Activated naive CD8-positive, alpha-beta T cell treated with anti-CD3 and anti-CD28 coated beads, Interleukin-2, amount 10 ng/mL, durations not matched to agents 7 days and 5 days (primary cell): ENCODE measurements around the gene EMC8. TPM values are rescaled to one million over a fixed set of nuclear protein-coding genes. Genes with fewer than 3 reads are reported as not detected.
A peak's percentile ranks its signal among the peaks of the same experiment; 100 is the strongest.

Experiments used
- ATAC-seq: fragments of 150-1000 bp; cut with Tn5 transposase; one replicate; pipeline ENCODE4 v1.10.0; 2021; ENCODE audit warnings: low read depth, moderate library complexity
- POLR2A ChIA-PET: fragments of 350-600 bp; sonication (Branson Sonifier 250); formaldehyde crosslinking; loops from one replicate; lab custom pipeline; 2021; ENCODE audit warnings: antibody characterized with exemption; lab: Charles Lee
- DNase-seq: peaks from one replicate; pipeline ENCODE4 v3.0.0; 2021
- H3K27ac Mint-ChIP-seq: one replicate; pipeline ENCODE4 v1.8.0; 2022; ENCODE audit warnings: mild to moderate bottlenecking, mixed read lengths
- H3K27me3 Mint-ChIP-seq: one replicate; pipeline ENCODE4 v1.8.0; 2022; ENCODE audit warnings: mild to moderate bottlenecking, moderate library complexity, mixed read lengths
- H3K36me3 Mint-ChIP-seq: one replicate; pipeline ENCODE4 v1.8.0; 2021; ENCODE audit warnings: mild to moderate bottlenecking, mixed read lengths
- H3K4me1 Mint-ChIP-seq: one replicate; pipeline ENCODE4 v1.8.0; 2021; ENCODE audit warnings: mixed read lengths
- H3K4me3 Mint-ChIP-seq: one replicate; pipeline ENCODE4 v1.8.0; 2022; ENCODE audit warnings: mild to moderate bottlenecking, moderate library complexity, mixed read lengths
- H3K9me3 Mint-ChIP-seq: one replicate; pipeline ENCODE4 v1.8.0; 2021; ENCODE audit warnings: mixed read lengths
- total RNA-seq, 2 experiments: library from RNA; stranded (reverse); gene quantifications; one replicate each; pipeline ENCODE4 v1.2.3, GENCODE V29; 2021

EMC8 gene
- total RNA-seq, result 10 to 100 TPM; 29.2 to 34.1 TPM

GRCh38 chr16:85799497-85800320 is at the start of gene EMC8, which contains the start of gene COX4I1:
Gene EMC8 (minus strand): TSS chr16:85799544. CDS start chr16:85799295, 249 bp downstream.
Gene COX4I1 (plus strand): TSS chr16:85799695. CDS start chr16:85801206, 1,511 bp downstream.
- Mint-ChIP-seq H3K27me3 (no peaks in the 10 kb centered on the region), H3K4me3 (peak within 1 kb of the TSS; percentile 91), H3K36me3 (peaks cover 28% of the 10 kb centered on the region), H3K9me3 (no peaks in the 10 kb centered on the region), H3K27ac (peak within 1 kb of the TSS; percentile 92), H3K4me1 (peaks cover 42% of the 10 kb centered on the region)
- peak; percentile 90 for ATAC-seq
- peak; percentile 94 for DNase-seq
- POLR2A ChIA-PET, result interaction anchor here (0.9 to 1.2 kb wide), 4 partner anchors 14 to 198 kb away, joined by 3 read pairs; no protein-coding TSS in a partner anchor

DNA sequence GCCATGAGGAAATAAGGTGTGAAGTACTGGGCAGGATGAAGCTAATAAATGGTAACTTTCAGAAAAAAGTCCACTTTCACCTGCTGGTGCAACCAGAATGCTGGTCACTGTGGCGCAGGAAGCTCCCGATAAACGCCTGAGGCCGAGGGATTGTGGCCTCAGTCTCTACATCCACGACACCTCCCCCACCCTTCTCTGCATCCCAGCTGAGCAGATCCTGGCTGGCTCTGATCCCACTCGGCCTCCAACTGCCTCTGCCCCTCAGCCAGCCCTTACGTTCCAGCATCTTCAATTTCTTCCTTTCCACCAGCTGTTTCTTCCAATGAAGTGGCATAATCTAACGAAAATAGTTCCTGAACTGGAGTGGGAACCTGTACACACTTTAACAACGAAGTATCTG is 49.6 kb upstream of the EMC8 start:
- DNase-seq (no peak), ATAC-seq (no peak)
- no peak overlapping the region for H3K27ac Mint-ChIP-seq
- no peaks in the 10 kb centered on the region for H3K9me3 Mint-ChIP-seq
- H3K4me1 Mint-ChIP-seq, result peaks cover 10% of the 10 kb centered on the region
- H3K36me3 Mint-ChIP-seq, result no peaks in the 10 kb centered on the region
- peaks cover 12% of the 10 kb centered on the region for H3K27me3 Mint-ChIP-seq
- POLR2A ChIA-PET, result no interaction called here
- no peak overlapping the region for H3K4me3 Mint-ChIP-seq

DNA sequence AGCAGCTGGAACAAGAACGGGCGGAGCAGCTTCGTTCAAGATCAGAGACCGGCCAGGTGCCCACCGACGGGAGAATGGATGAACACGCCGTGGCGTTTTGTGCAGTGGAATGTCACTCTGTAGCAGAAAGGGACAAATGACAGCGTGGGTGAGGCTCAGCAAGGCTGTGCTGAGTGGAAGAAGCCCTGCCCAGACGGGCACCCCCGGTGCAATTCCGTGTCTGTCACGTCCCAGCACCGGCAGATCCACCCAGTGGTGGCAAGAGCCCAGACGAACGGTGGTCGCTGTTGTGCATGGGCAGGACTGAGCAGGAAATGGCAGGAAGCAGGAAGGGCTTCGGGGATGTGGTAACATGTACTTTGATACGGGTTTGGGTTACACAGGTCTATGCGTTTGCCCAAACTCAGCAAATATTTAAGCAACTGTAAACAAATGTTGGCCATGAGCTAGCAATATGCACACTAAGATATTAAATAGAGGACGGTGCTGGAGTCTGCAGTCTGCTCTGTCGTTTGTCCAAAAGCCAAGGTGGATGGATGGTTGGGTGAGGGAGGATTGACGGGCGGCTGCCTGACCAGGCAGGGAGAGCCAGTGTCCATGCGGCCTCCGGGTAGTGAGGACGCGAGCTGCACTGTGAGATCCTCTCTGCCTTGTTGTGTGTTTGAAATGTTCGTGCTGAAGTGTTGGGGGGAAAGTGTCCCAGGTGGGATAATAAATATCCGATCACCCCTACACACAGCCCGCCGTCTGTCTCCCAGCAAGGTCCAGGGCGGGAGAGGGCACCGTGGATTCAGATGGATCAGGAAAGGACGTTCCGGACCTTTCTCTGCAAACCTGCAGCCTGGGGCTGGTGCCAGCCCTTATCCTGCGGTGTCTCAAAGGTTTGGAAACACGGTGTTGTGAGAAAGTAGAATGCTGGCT is 48.6 kb upstream of the EMC8 start:
- ATAC-seq, result peak; percentile 39

GRCh38 chr16:85847036-85847435 is 47.7 kb upstream of the EMC8 start:
- Mint-ChIP-seq H3K27me3 (peaks cover 11% of the 10 kb centered on the region), H3K27ac (no peak overlapping the region), H3K4me3 (no peak overlapping the region), H3K4me1 (peaks cover 10% of the 10 kb centered on the region), H3K36me3 (no peaks in the 10 kb centered on the region), H3K9me3 (peaks cover 1% of the 10 kb centered on the region)
- POLR2A ChIA-PET, result no interaction called here
- ATAC-seq (no peak), DNase-seq (no peak)

More for the DNA sequence above, 48.6 kb upstream of the EMC8 start:
- H3K27me3 Mint-ChIP-seq, result peaks cover 15% of the 10 kb centered on the region
- no peak for DNase-seq
- H3K4me3 Mint-ChIP-seq, result no peak overlapping the region
- H3K4me1 Mint-ChIP-seq, result peaks cover 10% of the 10 kb centered on the region
- POLR2A ChIA-PET, result no interaction called here
- no peaks in the 10 kb centered on the region for H3K36me3 Mint-ChIP-seq
- peaks cover 1% of the 10 kb centered on the region for H3K9me3 Mint-ChIP-seq
- no peak overlapping the region for H3K27ac Mint-ChIP-seq

DNA sequence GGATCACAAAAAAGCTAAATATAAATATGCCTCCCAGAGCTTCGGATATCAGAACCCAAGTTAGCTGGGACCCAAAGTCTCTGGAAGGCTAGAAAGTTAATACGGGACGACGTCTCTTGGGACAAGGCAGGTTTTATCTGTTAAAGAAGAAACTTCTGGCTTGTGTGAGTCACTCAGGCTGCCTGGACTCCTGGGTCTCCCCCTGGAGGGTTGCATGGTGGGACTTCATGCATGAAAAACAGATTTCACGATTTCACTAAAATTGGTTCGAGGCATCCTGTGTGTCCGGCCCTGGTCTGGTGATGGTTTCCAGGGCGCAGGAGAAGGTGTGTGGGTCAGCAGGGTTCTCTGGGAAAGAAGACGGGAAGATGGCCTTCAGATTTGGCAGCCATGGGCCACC is 47.1 kb upstream of the EMC8 start:
- H3K27ac Mint-ChIP-seq, result no peak overlapping the region
- DNase-seq (no peak), ATAC-seq (no peak)
- H3K36me3 Mint-ChIP-seq, result no peaks in the 10 kb centered on the region
- peaks cover 10% of the 10 kb centered on the region for H3K4me1 Mint-ChIP-seq
- no peak overlapping the region for H3K4me3 Mint-ChIP-seq
- POLR2A ChIA-PET, result no interaction called here
- peaks cover 11% of the 10 kb centered on the region for H3K27me3 Mint-ChIP-seq
- peaks cover 1% of the 10 kb centered on the region for H3K9me3 Mint-ChIP-seq

GRCh38 chr16:85845266-85845665 is 45.9 kb upstream of the EMC8 start:
- H3K36me3 Mint-ChIP-seq, result no peaks in the 10 kb centered on the region
- DNase-seq, result no peak
- H3K27ac Mint-ChIP-seq, result no peak overlapping the region
- ATAC-seq, result no peak
- peaks cover 11% of the 10 kb centered on the region for H3K27me3 Mint-ChIP-seq
- peaks cover 10% of the 10 kb centered on the region for H3K4me1 Mint-ChIP-seq
- H3K9me3 Mint-ChIP-seq, result peaks cover 1% of the 10 kb centered on the region
- H3K4me3 Mint-ChIP-seq, result no peak overlapping the region
- POLR2A ChIA-PET, result no interaction called here

GRCh38 chr16:85844786-85845185 is 45.4 kb upstream of the EMC8 start:
- no peak overlapping the region for H3K4me3 Mint-ChIP-seq
- ATAC-seq, result peak; percentile 45

DNA sequence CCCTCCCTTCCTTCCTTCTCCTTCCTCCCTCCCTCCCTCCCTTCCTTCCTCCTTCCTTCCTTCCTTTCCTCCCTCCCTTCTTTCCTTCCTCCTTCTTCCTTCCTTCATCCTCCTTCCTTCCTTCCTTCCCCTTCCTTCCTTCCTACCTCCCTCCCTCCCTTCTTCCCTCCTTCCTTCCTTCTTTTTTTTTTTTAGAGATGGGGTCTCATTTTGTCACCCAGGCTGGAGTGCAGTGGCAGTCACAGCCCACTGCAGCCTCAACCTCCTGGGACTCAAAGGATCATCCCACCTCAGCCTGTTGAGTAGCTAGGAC is 44.8 kb upstream of the EMC8 start:
- POLR2A ChIA-PET, result no interaction called here
- H3K27me3 Mint-ChIP-seq, result peaks cover 11% of the 10 kb centered on the region
- no peak overlapping the region for H3K4me3 Mint-ChIP-seq
- no peak for ATAC-seq
- peaks cover 1% of the 10 kb centered on the region for H3K9me3 Mint-ChIP-seq
- no peaks in the 10 kb centered on the region for H3K36me3 Mint-ChIP-seq
- DNase-seq, result no peak
- peaks cover 10% of the 10 kb centered on the region for H3K4me1 Mint-ChIP-seq
- H3K27ac Mint-ChIP-seq, result no peak overlapping the region

More at GRCh38 chr16:85844786-85845185, 45.4 kb upstream of the EMC8 start:
- peaks cover 11% of the 10 kb centered on the region for H3K27me3 Mint-ChIP-seq
- no peak overlapping the region for H3K27ac Mint-ChIP-seq
- peaks cover 1% of the 10 kb centered on the region for H3K9me3 Mint-ChIP-seq
- H3K4me1 Mint-ChIP-seq, result peaks cover 10% of the 10 kb centered on the region
- POLR2A ChIA-PET, result no interaction called here
- DNase-seq, result no peak
- no peaks in the 10 kb centered on the region for H3K36me3 Mint-ChIP-seq

GRCh38 chr16:85843471-85844168 is 44.3 kb upstream of the EMC8 start:
- no peaks in the 10 kb centered on the region for H3K36me3 Mint-ChIP-seq

DNA sequence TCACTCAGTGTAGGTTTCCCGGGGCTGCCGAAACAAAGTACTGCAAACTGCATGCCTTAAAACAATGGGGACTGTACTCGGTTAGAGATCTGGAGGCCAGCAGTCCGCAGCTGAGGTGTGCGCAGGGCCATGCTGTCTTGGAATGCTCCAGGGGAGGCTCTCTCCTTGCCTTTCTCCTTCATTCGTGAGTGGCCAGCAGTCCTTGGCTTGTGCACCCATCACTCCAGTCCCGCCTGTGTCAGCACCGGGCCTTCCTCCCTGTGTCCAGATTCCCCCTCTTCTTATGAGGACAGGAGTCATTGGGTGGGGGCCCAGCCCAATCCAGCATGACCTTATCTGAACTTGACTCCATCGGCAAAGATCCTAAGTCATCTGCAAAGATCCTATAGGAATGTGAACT is 43.5 kb upstream of the EMC8 start:
- no peak overlapping the region for H3K27ac Mint-ChIP-seq
- no peak overlapping the region for H3K4me3 Mint-ChIP-seq
- DNase-seq (no peak), ATAC-seq (no peak)
- no peaks in the 10 kb centered on the region for H3K36me3 Mint-ChIP-seq
- H3K9me3 Mint-ChIP-seq, result peaks cover 1% of the 10 kb centered on the region
- H3K27me3 Mint-ChIP-seq, result peaks cover 9% of the 10 kb centered on the region
- H3K4me1 Mint-ChIP-seq, result peaks cover 6% of the 10 kb centered on the region
- POLR2A ChIA-PET, result no interaction called here

More at GRCh38 chr16:85843471-85844168, 44.3 kb upstream of the EMC8 start:
- Mint-ChIP-seq H3K27ac (no peak overlapping the region), H3K4me3 (no peak overlapping the region), H3K9me3 (peaks cover 1% of the 10 kb centered on the region), H3K4me1 (peaks cover 10% of the 10 kb centered on the region), H3K27me3 (peaks cover 9% of the 10 kb centered on the region)
- ATAC-seq (no peak), DNase-seq (no peak)
- POLR2A ChIA-PET, result no interaction called here

- DNase-seq, result no peak
- peaks cover 4% of the 10 kb centered on the region for H3K4me1 Mint-ChIP-seq
- no peak for ATAC-seq
- H3K36me3 Mint-ChIP-seq, result no peaks in the 10 kb centered on the region
- H3K27me3 Mint-ChIP-seq, result peaks cover 9% of the 10 kb centered on the region
- no peak overlapping the region for H3K4me3 Mint-ChIP-seq
- POLR2A ChIA-PET, result no interaction called here
- peaks cover 1% of the 10 kb centered on the region for H3K9me3 Mint-ChIP-seq
- H3K27ac Mint-ChIP-seq, result no peak overlapping the region
These were observed 43.1 kb upstream of the EMC8 start for GRCh38 chr16:85842435-85842834.

- Mint-ChIP-seq H3K4me3 (no peak overlapping the region), H3K27ac (no peak overlapping the region), H3K9me3 (peaks cover 1% of the 10 kb centered on the region), H3K27me3 (peaks cover 11% of the 10 kb centered on the region), H3K4me1 (peaks cover 4% of the 10 kb centered on the region), H3K36me3 (no peaks in the 10 kb centered on the region)
- POLR2A ChIA-PET, result no interaction called here
- DNase-seq (no peak), ATAC-seq (no peak)
These were observed 41.5 kb upstream of the EMC8 start for GRCh38 chr16:85840801-85841200.

DNA sequence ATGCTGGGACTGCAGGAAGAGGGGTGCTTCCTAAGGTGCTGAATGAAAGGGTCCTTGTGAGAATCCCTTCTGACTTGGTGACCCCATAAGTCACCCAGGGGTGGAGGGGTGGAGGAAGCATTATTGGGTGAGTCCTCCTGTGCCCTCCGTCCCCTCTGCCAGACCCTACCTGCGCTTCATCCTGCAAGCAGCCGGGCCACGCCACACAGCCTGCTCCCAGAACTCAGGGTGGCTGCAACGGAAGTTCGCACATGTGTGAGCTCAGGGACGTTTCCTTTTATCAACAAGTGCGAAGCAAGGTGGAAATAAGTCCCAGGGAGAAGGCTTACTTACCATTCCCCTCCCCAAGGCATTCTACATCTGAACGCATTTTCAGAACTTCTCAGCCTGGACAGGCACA is 41.1 kb upstream of the EMC8 start:
- ATAC-seq (no peak), DNase-seq (no peak)
- H3K9me3 Mint-ChIP-seq, result peaks cover 1% of the 10 kb centered on the region
- H3K27me3 Mint-ChIP-seq, result peaks cover 11% of the 10 kb centered on the region
- H3K4me1 Mint-ChIP-seq, result peaks cover 4% of the 10 kb centered on the region
- POLR2A ChIA-PET, result no interaction called here
- no peak overlapping the region for H3K27ac Mint-ChIP-seq
- no peak overlapping the region for H3K4me3 Mint-ChIP-seq
- H3K36me3 Mint-ChIP-seq, result no peaks in the 10 kb centered on the region
